Measurements from ENCODE around the gene CEACAM19.
A peak's percentile ranks its signal among the peaks of the same experiment; 100 is the strongest.

DNA sequence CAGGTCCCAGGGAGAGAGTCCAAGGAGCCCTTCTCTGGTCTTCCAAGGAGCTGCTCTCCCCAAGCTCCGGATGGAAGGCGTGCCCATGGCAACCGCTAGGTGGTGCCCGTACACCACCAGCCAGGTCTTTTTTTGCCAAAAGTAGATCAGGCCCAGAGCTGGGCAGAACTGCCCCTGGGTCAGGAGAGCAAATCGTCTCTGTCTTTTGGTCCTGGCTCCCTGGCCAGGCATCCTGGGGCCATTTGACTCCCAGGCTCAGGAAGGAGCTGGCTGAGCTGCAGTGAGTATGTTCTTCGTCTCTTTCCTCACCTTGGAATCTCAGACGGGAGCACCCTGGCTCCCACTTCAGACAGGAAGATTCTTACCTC lies 52.7 kb downstream of the CEACAM19 start:
- no peak for TF ChIP-seq EZH2 (IDR thresholded peaks at IDR 0.05; ENCODE audit: low read length, missing control alignments)
- TF ChIP-seq, protein P1, sequence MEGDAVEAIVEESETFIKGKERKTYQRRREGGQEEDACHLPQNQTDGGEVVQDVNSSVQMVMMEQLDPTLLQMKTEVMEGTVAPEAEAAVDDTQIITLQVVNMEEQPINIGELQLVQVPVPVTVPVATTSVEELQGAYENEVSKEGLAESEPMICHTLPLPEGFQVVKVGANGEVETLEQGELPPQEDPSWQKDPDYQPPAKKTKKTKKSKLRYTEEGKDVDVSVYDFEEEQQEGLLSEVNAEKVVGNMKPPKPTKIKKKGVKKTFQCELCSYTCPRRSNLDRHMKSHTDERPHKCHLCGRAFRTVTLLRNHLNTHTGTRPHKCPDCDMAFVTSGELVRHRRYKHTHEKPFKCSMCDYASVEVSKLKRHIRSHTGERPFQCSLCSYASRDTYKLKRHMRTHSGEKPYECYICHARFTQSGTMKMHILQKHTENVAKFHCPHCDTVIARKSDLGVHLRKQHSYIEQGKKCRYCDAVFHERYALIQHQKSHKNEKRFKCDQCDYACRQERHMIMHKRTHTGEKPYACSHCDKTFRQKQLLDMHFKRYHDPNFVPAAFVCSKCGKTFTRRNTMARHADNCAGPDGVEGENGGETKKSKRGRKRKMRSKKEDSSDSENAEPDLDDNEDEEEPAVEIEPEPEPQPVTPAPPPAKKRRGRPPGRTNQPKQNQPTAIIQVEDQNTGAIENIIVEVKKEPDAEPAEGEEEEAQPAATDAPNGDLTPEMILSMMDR (conservative IDR thresholded peaks at IDR 0.05 in 1 of 2, IDR thresholded peaks at IDR 0.05 in 1 of 2; ENCODE audit: low read depth in 1 of 2, low read length in 2 of 2) = peak; percentile 86 to 96
